Erythroblast (primary cell): ENCODE measurements around the gene ZNF638.

Source experiments
- DNase-seq, 2 experiments: peaks; one replicate each; lab custom pipeline; 2025; lab: John Stamatoyannopoulos, UW
- GATA1 ChIP-seq: IDR thresholded peaks from 2 replicates; pipeline ENCODE4 v1.6.1; 2011; ENCODE audit warnings: low read depth, mild to moderate bottlenecking, control low read depth, low read length, moderate library complexity
- POLR2A ChIP-seq: IDR thresholded peaks from 2 replicates; pipeline ENCODE4 v1.6.1; 2011; ENCODE audit warnings: mild to moderate bottlenecking, low read length

The ZNF638 gene

DNA sequence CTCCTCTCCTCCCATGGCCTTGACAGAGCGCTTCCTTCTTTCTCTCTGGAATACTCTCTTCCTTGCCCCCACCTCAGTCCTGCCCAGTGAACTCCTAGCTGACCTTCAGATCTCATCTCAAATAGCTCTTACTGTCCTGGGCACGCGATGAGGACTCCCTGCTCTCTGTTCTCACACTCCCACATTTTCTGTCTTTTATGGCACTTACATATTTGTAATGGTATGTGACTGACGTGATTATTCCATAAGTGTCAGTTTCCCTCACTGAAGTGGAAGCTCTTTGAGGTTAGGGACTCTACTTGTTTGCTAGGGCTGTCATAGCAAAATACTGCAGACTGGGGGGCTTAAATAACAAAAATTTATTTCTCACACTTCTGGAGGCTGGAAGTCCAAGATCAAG lies 120.1 kb downstream of the ZNF638 start:
- no peak for TF ChIP-seq POLR2A
- TF ChIP-seq GATA1 = no peak
- no peak for DNase-seq

DNA sequence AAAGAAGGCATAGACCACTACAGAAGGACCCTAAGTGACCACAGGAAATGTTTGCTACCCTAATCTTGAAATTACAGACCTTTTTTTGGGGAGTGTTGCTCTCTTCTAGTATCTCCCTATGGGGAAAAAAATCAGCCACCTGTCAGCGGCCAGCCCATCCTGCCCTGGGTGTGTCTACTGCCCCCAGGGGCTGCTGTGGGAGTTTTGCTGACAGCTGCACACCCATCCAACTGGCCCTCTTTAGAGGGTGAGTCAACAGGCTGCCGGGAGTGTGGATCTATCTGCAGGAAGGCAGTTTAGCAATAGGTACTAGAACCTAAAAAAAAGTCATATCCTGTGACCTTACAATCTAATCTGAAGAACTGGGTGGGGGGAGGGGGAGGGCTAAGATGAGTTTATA lies 121.0 kb downstream of the ZNF638 start:
- TF ChIP-seq GATA1 (no peak), POLR2A (no peak)
- DNase-seq = peak; percentile 69 to 70

DNA sequence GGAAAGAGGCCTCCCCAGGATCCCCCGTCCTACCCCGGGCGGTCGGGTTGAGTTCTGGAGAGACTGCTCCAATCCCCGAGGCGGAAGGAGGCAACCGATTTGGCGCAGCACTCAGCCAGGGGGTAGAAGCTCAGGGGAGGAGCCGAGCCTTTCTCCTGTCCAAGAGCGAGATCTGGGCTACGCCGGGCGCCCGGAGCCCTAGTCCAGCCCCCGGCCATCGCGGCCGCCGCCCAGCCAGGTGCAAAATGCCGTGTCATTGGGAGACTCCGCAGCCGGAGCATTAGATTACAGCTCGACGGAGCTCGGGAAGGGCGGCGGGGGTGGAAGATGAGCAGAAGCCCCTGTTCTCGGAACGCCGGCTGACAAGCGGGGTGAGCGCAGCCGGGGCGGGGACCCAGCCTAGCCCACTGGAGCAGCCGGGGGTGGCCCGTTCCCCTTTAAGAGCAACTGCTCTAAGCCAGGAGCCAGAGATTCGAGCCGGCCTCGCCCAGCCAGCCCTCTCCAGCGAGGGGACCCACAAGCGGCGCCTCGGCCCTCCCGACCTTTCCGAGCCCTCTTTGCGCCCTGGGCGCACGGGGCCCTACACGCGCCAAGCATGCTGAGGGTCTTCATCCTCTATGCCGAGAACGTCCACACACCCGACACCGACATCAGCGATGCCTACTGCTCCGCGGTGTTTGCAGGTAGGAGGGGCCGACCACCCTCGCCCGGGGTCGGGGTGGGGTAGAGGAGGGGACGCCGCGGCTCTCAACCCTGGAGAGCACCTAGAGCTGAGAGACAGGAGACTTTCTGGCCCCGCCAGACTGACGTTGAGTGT lies 122.0 kb downstream of the ZNF638 start, which contains the start of gene DYSF:
TSS of gene DYSF (plus strand) at position 158 of the 817 bp plus-strand sequence.
- TF ChIP-seq GATA1 (no peak), POLR2A (no peak)
- DNase-seq = peak; percentile 83 to 86

DNA sequence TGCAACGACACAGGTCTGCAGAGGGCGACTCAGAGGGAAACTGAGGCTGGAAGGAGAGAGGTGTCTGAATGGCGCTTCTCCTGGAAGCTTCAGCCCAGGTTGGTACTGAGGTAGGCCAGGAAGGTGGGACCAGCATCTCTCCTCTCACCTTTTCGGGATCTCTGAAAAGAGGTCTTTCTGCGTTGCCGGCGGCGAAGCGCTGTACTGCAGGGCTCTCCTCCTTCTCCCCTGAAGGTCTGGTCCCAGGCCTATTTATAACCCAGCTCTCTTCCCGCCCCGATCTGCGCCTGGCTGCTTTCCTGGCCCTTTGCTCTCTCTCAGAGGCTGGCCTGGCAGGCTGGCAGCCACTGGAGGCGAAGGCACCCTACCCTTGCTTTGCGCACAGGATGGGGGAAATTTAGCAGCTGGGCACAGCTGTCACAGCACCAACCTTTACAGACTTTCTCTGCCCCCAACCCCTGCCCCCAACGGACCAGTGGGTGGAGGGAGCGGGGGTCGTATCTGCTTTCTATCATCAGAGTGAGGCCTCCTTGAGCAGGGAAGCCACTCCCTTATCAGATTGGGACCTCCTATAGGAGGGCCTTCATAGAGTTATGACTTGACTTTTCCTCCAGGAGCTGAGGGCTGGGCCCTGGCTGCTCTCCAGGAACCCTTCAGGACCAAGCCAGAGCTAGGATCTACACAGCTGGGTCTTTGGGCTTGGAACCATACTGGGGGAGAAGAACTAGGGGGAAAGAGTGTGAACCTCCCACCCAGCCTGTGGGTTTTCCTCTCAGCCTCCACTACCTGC lies 122.8 kb downstream of the ZNF638 start:
- TF ChIP-seq GATA1 (no peak), POLR2A (no peak)
- peak; percentile 35 to 51 for DNase-seq

DNA sequence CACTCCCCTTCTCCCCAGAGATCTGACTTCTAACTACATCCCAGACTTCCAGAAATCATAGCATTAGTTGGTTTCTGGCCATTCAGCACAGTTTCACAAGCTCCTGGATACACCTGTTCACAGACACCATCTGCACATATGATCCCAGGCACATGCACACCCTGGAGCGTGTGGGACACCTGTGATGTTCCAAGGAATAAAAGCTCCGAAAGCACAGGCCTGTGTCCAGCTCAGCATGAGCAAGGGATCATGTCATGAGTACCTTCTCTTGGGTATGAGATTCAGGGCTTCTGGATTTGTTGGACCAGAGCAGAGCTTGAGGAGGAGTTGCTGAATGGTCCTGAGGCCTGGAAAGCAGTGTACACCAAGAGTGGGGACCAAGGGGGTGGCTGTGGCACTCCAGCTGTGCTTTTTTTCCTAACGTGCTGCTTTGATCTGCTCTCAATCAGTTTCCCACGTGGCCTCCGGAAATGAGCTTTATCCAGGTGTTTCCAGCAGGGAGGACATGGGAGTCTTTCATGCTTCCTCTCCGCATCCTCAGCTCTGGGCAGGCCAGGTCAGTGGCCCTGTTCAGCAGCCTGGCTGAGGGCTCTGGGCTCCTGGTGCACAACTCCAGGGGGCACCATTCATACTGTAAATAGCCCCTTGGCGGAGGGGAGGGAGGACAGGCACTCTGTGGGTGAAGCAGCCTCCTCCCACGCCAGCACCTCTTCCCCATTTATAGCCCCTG lies 123.6 kb downstream of the ZNF638 start:
- no peak for TF ChIP-seq GATA1
- no peak for TF ChIP-seq POLR2A
- DNase-seq = no peak

DNA sequence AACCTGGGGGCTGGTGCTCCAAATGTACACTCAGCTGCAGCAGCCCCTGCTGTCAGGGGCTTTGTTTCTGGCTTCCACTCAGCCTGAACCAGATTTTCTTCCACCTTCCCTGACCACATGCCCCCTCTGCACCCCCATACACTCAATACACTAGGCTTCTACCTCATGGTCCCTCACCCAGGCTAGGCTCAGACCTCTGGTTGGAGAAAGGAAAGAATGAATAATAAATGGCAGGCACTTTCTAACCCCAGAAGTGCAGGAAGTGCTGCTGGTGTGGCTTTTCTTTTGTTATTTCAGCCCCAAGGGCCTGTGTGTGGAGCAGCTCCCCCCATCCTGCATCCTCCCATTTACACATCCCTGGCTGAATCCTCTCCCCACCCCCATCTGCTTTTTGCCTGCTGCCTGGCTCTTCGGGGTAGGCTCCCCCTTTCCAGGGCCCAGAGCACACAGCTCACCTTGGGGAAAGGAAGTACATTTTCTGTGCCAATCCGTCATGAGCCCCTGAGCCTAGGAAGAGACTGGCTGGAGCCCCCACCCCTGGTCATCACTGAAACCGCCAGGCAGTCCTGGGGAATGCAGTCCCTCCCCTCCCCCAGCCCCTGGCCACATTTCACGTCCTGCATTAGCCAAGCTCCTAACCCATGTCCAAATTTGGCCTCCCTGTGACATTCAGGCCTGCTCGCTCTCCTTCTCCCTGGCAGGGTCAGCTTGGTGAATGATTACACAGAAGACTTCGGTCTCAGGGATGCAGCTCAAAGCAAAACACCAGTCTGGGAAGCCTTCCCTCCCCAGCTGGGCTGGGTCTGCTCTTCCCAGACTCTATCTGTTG lies 124.4 kb downstream of the ZNF638 start:
- no peak for TF ChIP-seq POLR2A
- no peak for TF ChIP-seq GATA1
- DNase-seq = no peak

DNA sequence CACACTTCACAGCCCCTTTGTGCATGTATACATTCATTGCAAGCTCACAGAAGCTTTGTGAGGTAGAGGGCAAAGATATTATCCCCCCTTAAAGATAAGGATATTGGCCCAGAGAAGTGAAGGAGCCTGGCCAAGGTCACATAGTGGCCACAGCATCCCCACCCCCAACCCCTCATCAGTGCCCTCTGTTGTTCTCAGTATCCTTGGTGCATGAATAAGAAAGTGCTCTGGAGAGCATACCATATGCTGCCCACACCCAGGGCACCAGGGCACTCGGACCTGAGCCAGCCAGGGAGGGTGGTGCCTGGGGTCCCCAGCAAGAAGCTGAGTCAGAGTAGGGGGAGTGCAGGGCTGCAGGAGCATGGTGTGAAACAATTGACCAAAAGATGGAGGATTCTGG lies 125.0 kb downstream of the ZNF638 start:
- no peak for TF ChIP-seq GATA1
- TF ChIP-seq POLR2A = no peak
- DNase-seq = peak in 1 of 2 experiments; percentile 10

DNA sequence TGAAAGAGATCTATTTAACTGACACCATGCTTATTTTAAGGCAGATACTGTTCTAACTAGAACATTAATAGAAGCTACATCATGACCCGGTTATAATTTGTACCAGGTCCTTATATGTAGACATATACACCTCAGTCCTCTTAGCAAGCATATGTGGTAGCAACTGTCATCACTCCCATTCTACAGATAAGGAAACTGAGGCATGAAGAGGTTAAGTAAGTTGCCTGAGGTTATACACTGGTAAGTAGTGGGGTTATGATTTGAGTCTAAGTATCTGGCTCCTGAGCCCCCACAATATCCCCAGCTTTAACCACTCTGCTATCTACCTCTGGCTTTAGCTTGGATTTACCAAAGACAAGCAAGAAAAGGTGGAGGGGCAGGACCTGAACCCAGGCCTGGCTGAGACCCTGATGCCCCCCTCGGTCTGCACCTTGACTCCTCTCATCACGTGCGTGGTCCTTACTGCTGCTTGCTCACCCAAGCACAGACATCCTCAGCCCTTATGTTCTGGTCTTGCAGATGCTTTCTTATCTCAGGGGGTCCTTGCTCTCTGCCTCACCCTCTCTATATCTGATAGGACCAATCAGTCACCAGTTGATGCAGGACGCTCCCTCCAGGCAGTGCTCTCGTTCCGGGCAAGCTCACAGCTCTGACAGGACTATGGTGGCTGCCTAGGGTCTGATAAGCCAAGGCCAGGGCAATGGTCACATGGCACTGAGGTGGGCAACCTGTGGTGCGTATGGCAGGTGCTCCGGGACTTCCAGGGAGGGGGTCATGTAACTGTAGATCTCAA lies 125.7 kb downstream of the ZNF638 start:
- no peak for TF ChIP-seq GATA1
- TF ChIP-seq POLR2A = no peak
- DNase-seq = peak; percentile 65 to 89

DNA sequence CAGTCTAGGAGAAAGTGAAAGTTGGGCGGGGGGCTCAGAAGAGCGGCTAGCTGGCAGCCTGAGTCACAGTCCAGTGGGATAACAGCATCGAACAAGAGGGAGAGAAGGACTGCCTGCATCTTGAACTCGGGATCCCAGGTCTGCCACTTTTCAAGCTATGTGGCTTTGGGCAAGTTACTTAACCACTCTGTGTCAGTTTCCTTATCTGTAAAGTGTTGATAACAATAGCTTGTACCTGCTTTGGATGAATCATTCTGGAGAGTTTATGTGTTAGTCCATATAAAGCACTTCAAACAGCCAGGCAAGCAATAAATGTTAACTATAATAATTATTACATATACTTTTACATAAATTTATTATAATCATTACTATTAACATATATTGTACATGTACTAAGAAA lies 126.3 kb downstream of the ZNF638 start:
- no peak for DNase-seq
- TF ChIP-seq GATA1 (no peak), POLR2A (no peak)

DNA sequence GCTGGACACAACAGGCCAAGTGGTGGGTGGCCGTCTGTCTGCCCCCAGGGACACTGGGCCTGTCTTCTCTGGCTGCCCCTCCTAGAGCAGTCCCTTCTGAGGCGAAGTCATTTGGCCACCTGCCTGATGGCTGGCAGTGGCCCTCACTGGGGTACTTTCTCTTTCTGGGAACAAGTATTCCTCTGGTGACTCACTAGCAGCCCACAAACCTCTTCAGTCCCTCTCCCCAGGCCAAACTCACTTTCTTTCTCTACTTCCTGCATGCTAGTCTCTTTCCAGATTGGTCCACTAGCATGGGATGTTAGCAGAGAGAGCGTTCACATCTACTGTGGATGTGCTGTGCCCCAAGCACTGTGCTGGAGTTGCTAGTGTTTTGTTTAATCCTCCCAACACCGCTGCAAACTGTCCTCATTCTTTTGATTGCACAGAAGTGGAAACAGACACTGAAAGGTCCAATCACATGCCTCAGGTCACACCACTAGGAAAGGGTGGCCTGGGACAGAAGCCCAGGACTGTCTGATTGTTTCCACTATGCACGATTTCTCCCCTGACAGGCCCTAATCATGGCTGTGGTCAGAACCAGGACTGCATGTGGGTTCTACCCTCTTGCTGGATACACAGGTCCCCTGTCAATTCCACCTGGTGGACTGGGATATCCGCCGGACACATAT lies 127.0 kb downstream of the ZNF638 start:
- DNase-seq = peak in 1 of 2 experiments; percentile 41
- TF ChIP-seq GATA1 (no peak), POLR2A (no peak)

DNA sequence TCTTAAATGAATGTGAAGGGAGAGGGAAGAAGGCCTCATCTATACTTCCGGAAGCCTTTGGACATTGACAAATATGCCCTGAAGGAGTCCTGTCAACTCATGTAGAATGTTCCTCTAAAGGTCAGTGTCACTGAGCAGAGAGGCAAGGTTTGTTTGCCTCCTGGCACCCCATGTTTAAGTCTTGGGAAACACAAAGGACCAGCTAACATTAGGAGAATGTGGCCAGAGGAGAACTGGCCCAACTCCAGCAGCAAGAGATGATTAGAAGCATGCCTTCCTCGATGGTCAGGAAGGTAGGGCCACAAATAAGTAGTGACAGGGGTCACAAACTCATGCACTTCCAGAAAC lies 127.5 kb downstream of the ZNF638 start:
- TF ChIP-seq GATA1 = no peak
- no peak for DNase-seq

DNA sequence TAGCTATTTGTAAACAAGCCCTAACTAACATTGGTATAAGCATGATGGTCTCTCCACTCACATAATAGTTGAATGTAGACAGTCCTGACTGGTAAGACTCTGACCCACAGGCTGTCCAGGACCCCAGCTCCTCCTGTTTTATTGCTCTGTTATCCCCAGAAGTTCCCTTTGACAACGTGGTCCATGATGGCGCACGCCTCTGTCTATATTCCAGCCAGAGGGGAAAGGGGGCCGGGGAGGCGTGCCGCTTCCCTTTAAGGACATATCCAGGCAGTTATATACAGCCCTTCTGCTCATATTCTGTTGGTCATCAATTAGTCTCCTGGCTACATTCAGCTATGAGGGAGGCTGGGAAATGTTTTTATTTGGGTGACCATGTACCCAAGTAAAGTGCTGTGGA lies 128.5 kb downstream of the ZNF638 start:
- no peak for DNase-seq
- TF ChIP-seq GATA1 (no peak), POLR2A (no peak)
